PC-3 (cell line): ENCODE data around the gene LINC00305. TPM values are rescaled to one million over a fixed set of nuclear protein-coding genes. Genes with fewer than 3 reads are reported as not detected.
A peak's percentile ranks its signal among the peaks of the same experiment; 100 is the strongest.

ENCODE experiments used
- ATAC-seq: fragments of 200-7000 bp; cut with Tn5 transposase; 2 replicates; pipeline ENCODE4 v1.9.1; 2020; ENCODE audit warnings: mild to moderate bottlenecking, moderate library complexity
- BruUV-seq: library from RNA; stranded (reverse); fragments of 400-500 nt; replicated peaks from 2 replicates; lab custom pipeline; 2021; lab: Mats Ljungman, UMichigan
- CTCF ChIA-PET: fragments of 300-600 bp; sonication (Branson Sonifier 250); formaldehyde crosslinking; loops from one replicate; lab custom pipeline; 2022; ENCODE audit warnings: antibody characterized with exemption; lab: Charles Lee
- POLR2A ChIA-PET: fragments of 300-600 bp; sonication (Branson Sonifier 250); formaldehyde crosslinking; loops from one replicate; lab custom pipeline; 2022; ENCODE audit warnings: antibody characterized with exemption; ENCODE audit not compliant: unreplicated experiment; lab: Charles Lee
- DNase-seq: peaks from one replicate; pipeline ENCODE4 v3.0.0-alpha.2; 2015
- H2AFZ ChIP-seq: fragments of 300-600 bp; sonication (generic); 2 replicates; pipeline ENCODE4 v1.6.0; 2016; ENCODE audit warnings: antibody characterized with exemption, low read length
- H3F3A ChIP-seq: fragments of 300-600 bp; sonication (generic); one replicate; pipeline ENCODE4 v1.6.0; 2017; ENCODE audit warnings: antibody characterized with exemption, low read length, control low read depth, mild to moderate bottlenecking; ENCODE audit not compliant: unreplicated experiment
- H3K27ac ChIP-seq: fragments of 300-600 bp; sonication (generic); 2 replicates; pipeline ENCODE4 v1.5.1; 2016; ENCODE audit warnings: mild to moderate bottlenecking, low read length
- H3K27me3 ChIP-seq: fragments of 300-600 bp; sonication (generic); 2 replicates; pipeline ENCODE4 v1.6.1; 2016; ENCODE audit warnings: low read length, mixed read lengths
- H3K36me3 ChIP-seq: fragments of 300-600 bp; sonication (generic); 2 replicates; pipeline ENCODE4 v1.6.1; 2016; ENCODE audit warnings: low read depth, mixed run types, low read length, mixed read lengths
- H3K4me1 ChIP-seq: fragments of 300-600 bp; sonication (generic); 2 replicates; pipeline ENCODE4 v1.5.1; 2016; ENCODE audit warnings: low read length; ENCODE audit not compliant: insufficient read depth
- H3K4me2 ChIP-seq: fragments of 300-600 bp; sonication (generic); 2 replicates; pipeline ENCODE4 v1.6.0; 2016; ENCODE audit warnings: low read length
- H3K4me3 ChIP-seq: fragments of 300-600 bp; sonication (generic); 2 replicates; pipeline ENCODE4 v1.5.1; 2016; ENCODE audit warnings: mild to moderate bottlenecking, low read length, mixed read lengths
- H3K79me2 ChIP-seq: fragments of 300-600 bp; sonication (generic); 2 replicates; pipeline ENCODE4 v1.6.1; 2017; ENCODE audit warnings: low read length, mixed read lengths
- H3K9ac ChIP-seq: fragments of 300-600 bp; sonication (generic); 2 replicates; pipeline ENCODE4 v1.6.0; 2016; ENCODE audit warnings: mild to moderate bottlenecking, low read length
- H3K9me2 ChIP-seq: fragments of 300-600 bp; sonication (generic); replicated peaks from 2 replicates; pipeline ENCODE4 v1.6.1; 2016; ENCODE audit warnings: mixed run types, low read length, mixed read lengths
- H3K9me3 ChIP-seq: fragments of 300-600 bp; sonication (generic); 2 replicates; pipeline ENCODE4 v1.6.1; 2016; ENCODE audit warnings: low read length, mixed read lengths
- H4K20me1 ChIP-seq: fragments of 300-600 bp; sonication (generic); 2 replicates; pipeline ENCODE4 v1.6.1; 2016; ENCODE audit warnings: low read length, mixed read lengths
- CTCF ChIP-seq: fragments of 300-600 bp; sonication (generic); conservative IDR thresholded peaks from 2 replicates; pipeline ENCODE4 v1.5.1; 2017; ENCODE audit warnings: antibody characterized with exemption, low read depth, mild to moderate bottlenecking, low read length
- EZH2 ChIP-seq: fragments of 300-600 bp; sonication (generic); IDR thresholded peaks from one replicate; pipeline ENCODE4 v1.6.1; 2017; ENCODE audit warnings: antibody characterized with exemption, mild to moderate bottlenecking, low read length; ENCODE audit not compliant: unreplicated experiment
- EZH2phosphoT487 ChIP-seq: fragments of 300-600 bp; sonication (generic); IDR thresholded peaks from 2 replicates; pipeline ENCODE4 v1.6.1; 2018; ENCODE audit warnings: mild to moderate bottlenecking, antibody characterized with exemption, low read length, borderline replicate concordance
- intact Hi-C: fragments of 100-400 bp; cut with micrococcal nuclease; formaldehyde crosslinking; loops from 2 replicates; pipeline ENCODE4 v1.9.0; 2023
- total RNA-seq: library from RNA; depleted of rRNA; stranded (reverse); fragments of >200 nt; gene quantifications from 2 replicates; pipeline ENCODE4 v1.2.3, GENCODE V29; 2014

LINC00305 gene
- total RNA-seq, 1 experiment from 2014 or later: not detected

GRCh38 chr18:64090876-64091275, 58.0 kb downstream of the LINC00305 start:
- Histone ChIP-seq H4K20me1 (no peaks in the 10 kb centered on the region), H3K9me2 (no peaks in the 10 kb centered on the region), H3K9ac (no peak overlapping the region), H3K27me3 (no peaks in the 10 kb centered on the region), H3K36me3 (no peaks in the 10 kb centered on the region), H3K79me2 (no peaks in the 10 kb centered on the region), H2AFZ (no peak overlapping the region), H3K27ac (no peak overlapping the region), H3K4me3 (no peak overlapping the region), H3F3A (no peaks in the 10 kb centered on the region), H3K4me1 (no peaks in the 10 kb centered on the region), H3K9me3 (no peaks in the 10 kb centered on the region), H3K4me2 (no peak overlapping the region)
- TF ChIP-seq EZH2 (no peak), CTCF (no peak), EZH2phosphoT487 (no peak)
- ATAC-seq (peak; percentile 29; the same call in 1 of the 2 replicates), DNase-seq (no peak)
- CTCF ChIA-PET: no interaction called here
- intact Hi-C loops: no loop called here
- no TSS peak for BruUV-seq
- POLR2A ChIA-PET: no interaction called here

- H3K79me2 ChIP-seq: no peaks in the 10 kb centered on the region
- intact Hi-C loops: no loop called here
- ChIA-PET CTCF (no interaction called here), POLR2A (no interaction called here)
- BruUV-seq: no TSS peak
- no peak for ATAC-seq
- TF ChIP-seq EZH2 (no peak), EZH2phosphoT487 (no peak), CTCF (no peak)
- no peak overlapping the region for H3K4me3 ChIP-seq
- H3K9me2 ChIP-seq: no peaks in the 10 kb centered on the region
- H3K27ac ChIP-seq: no peak overlapping the region
- no peaks in the 10 kb centered on the region for H4K20me1 ChIP-seq
- no peak for DNase-seq
- H3K9me3 ChIP-seq: no peaks in the 10 kb centered on the region
- no peaks in the 10 kb centered on the region for H3F3A ChIP-seq
- H3K27me3 ChIP-seq: 0 out of 2 replicates have a peak, but pooled peaks cover 14% of the 10 kb centered on the region
- H3K4me1 ChIP-seq: no peaks in the 10 kb centered on the region
- no peak overlapping the region for H3K9ac ChIP-seq
- H2AFZ ChIP-seq: no peak overlapping the region
- H3K36me3 ChIP-seq: no peaks in the 10 kb centered on the region
- no peak overlapping the region for H3K4me2 ChIP-seq
These were observed 65.0 kb downstream of the LINC00305 start for GRCh38 chr18:64083916-64084315.

DNA sequence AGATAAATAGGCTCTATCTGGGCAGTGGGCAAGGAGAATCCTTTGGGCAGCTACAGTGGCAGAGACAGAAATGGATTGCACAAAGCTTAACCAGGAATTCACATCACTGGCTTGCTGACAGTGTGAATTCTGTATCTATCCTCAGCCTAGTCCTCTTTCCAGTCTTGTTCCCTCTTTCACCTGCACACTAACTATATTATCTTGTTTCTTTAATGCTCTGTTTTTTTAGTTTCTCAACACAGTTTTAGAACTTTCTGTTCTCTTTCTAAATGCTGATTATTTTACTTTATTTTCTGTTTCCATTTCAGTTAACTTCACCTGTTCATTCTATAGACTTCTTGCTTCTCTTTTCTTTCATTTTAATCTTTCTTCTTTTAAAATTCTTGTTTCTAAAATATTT, 66.4 kb downstream of the LINC00305 start:
- Histone ChIP-seq H3K4me3 (no peak overlapping the region), H2AFZ (no peak overlapping the region), H3K4me1 (no peaks in the 10 kb centered on the region), H4K20me1 (no peaks in the 10 kb centered on the region), H3K9ac (no peak overlapping the region), H3K9me2 (no peaks in the 10 kb centered on the region), H3K4me2 (no peak overlapping the region), H3F3A (no peaks in the 10 kb centered on the region), H3K9me3 (no peaks in the 10 kb centered on the region), H3K79me2 (no peaks in the 10 kb centered on the region), H3K36me3 (no peaks in the 10 kb centered on the region), H3K27ac (no peak overlapping the region), H3K27me3 (peaks cover 15% of the 10 kb centered on the region; the same call in 1 of the 2 replicates)
- intact Hi-C loops: no loop called here
- BruUV-seq: no TSS peak
- ChIA-PET POLR2A (no interaction called here), CTCF (no interaction called here)
- ATAC-seq: no peak
- TF ChIP-seq CTCF (no peak), EZH2 (no peak), EZH2phosphoT487 (no peak)
- DNase-seq: no peak
